Lower leg skin (tissue), 4 donors: ENCODE measurements around the gene PLB1. TPM values are rescaled to one million over a fixed set of nuclear protein-coding genes. Genes with fewer than 3 reads are reported as not detected.

Experiments used
- DNase-seq, 2 donors: peaks; one replicate each; pipeline ENCODE4 v3.0.0-alpha.2; 2019; ENCODE audit warnings: low spot score in 2 of 2
- H3K4me3 ChIP-seq: fragments of 200-600 bp; sonication (generic); 2 replicates; pipeline ENCODE4 v1.5.1; 2017; ENCODE audit warnings: mild to moderate bottlenecking, low read depth; ENCODE audit not compliant: poor library complexity, severe bottlenecking
- CTCF ChIP-seq, 3 donors: fragments of 450-650 bp; IDR thresholded peaks; one replicate each; pipeline ENCODE4 v1.5.1; 2016; ENCODE audit warnings: antibody characterized with exemption in 3 of 3, mild to moderate bottlenecking in 3 of 3, moderate library complexity in 2 of 3
- POLR2A ChIP-seq, 2 donors: fragments of 450-650 bp; IDR thresholded peaks; one replicate each; pipeline ENCODE4 v1.6.1; 2016 to 2017; ENCODE audit warnings: antibody characterized with exemption in 2 of 2, mild to moderate bottlenecking in 1 of 2, moderate library complexity in 1 of 2
- WGBS, 2 donors: methylation state at CpG; one replicate each; pipeline ENCODE4 v1.1.5; 2018; 5-methylcytosine and 5-hydroxymethylcytosine counted together
- intact Hi-C: fragments of 100-400 bp; cut with DNase I; formaldehyde crosslinking; loops from one replicate; pipeline ENCODE4 v1.15.0; 2023; ENCODE audit warnings: low total_unique reads
- total RNA-seq, 4 donors: library from RNA; depleted of rRNA; stranded (reverse); fragments of >200 nt; gene quantifications; one replicate each; pipeline ENCODE4 v1.1.0, GENCODE V29; 2016

Gene PLB1
- 10 to 100 TPM in 2 of 4 donors, 1 to 10 TPM in 2; 3.4 to 10.3 (median 8.9) TPM for total RNA-seq

- no peak within 1 kb of the TSS for H3K4me3 ChIP-seq
- intact Hi-C loops = no loop called here
- TF ChIP-seq POLR2A (IDR thresholded peaks at IDR 0.05) (no peak), CTCF (IDR thresholded peaks at IDR 0.05) (no peak)
- 72 to 76% methylated on average over 14 of the region's 14 CpGs for WGBS, 2 donors
- DNase-seq = peak in 1 of 2 donors; percentile 65
These were observed at the start of gene PLB1 for GRCh38 chr2:28495551-28496250. PLB1 (plus strand) TSS chr2:28496060; CDS start chr2:28496115, 55 bp downstream.

GRCh38 chr2:28446531-28446930 lies 49.3 kb upstream of the PLB1 start:
- DNase-seq = no peak
- H3K4me3 ChIP-seq = no peak overlapping the region
- no peak for TF ChIP-seq POLR2A (IDR thresholded peaks at IDR 0.05)
- no peak for TF ChIP-seq CTCF (IDR thresholded peaks at IDR 0.05)
- intact Hi-C loops = no loop called here

- intact Hi-C loops = no loop called here
- WGBS, 2 donors = 77 to 78% methylated on average over 3 of the region's 3 CpGs
- DNase-seq = no peak
These were observed 48.8 kb upstream of the PLB1 start for GRCh38 chr2:28447086-28447485.

GRCh38 chr2:28447943-28448792 lies 47.7 kb upstream of the PLB1 start:
- TF ChIP-seq POLR2A (IDR thresholded peaks at IDR 0.05) = no peak
- TF ChIP-seq CTCF (IDR thresholded peaks at IDR 0.05) = no peak
- no peak for DNase-seq
- 44 to 46% methylated on average over 8 of the region's 8 CpGs for WGBS, 2 donors
- intact Hi-C loops = no loop called here
- no peak overlapping the region for H3K4me3 ChIP-seq

More at GRCh38 chr2:28447086-28447485, 48.8 kb upstream of the PLB1 start:
- TF ChIP-seq CTCF (IDR thresholded peaks at IDR 0.05) (no peak), POLR2A (IDR thresholded peaks at IDR 0.05) (no peak)
- no peak overlapping the region for H3K4me3 ChIP-seq

- no peak for DNase-seq
- intact Hi-C loops = no loop called here
- WGBS, 2 donors = 88 to 97% methylated on average over 3 of the region's 3 CpGs
- no peak overlapping the region for H3K4me3 ChIP-seq
- TF ChIP-seq POLR2A (IDR thresholded peaks at IDR 0.05) (no peak), CTCF (IDR thresholded peaks at IDR 0.05) (no peak)
These were observed 47.1 kb upstream of the PLB1 start for GRCh38 chr2:28448793-28449100.
